RWPE1 (cell line): ENCODE data around the gene TEDDM1.
"Not testable (repeated sequence)": the region's sequence is repeated elsewhere in the genome, so short reads cannot be mapped to it uniquely, and the experiment has no call there.

Experiments
- CTCF ChIA-PET: fragments of 350-600 bp; sonication (Branson Sonifier 250); formaldehyde crosslinking; extraction: SDS; loops from one replicate; lab custom pipeline; 2021; lab: Yijun Ruan, JAX
- POLR2A ChIA-PET: fragments of 400-600 bp; formaldehyde crosslinking; extraction: SDS; loops from one replicate; lab custom pipeline; 2020; ENCODE audit warnings: antibody characterized with exemption; ENCODE audit not compliant: low non-redundant PET; lab: Yijun Ruan, JAX
- DNase-seq: peaks from one replicate; pipeline ENCODE4 v3.0.0; 2012; ENCODE audit warnings: low spot score
- H3K27ac ChIP-seq: fragments of 450-650 bp; 2 replicates; pipeline ENCODE4 v1.5.1; 2017
- CTCF ChIP-seq: fragments of 450-650 bp; conservative IDR thresholded peaks from 2 replicates; pipeline ENCODE4 v1.5.1; 2017; ENCODE audit warnings: low read depth, mild to moderate bottlenecking

Gene TEDDM1

GRCh38 chr1:182383934-182384333, 16.5 kb downstream of the TEDDM1 start:
- no peak for TF ChIP-seq CTCF
- no peak for DNase-seq
- CTCF ChIA-PET, result no interaction called here
- POLR2A ChIA-PET, result no interaction called here
- H3K27ac ChIP-seq, result peak overlapping the region; percentile 57

DNA sequence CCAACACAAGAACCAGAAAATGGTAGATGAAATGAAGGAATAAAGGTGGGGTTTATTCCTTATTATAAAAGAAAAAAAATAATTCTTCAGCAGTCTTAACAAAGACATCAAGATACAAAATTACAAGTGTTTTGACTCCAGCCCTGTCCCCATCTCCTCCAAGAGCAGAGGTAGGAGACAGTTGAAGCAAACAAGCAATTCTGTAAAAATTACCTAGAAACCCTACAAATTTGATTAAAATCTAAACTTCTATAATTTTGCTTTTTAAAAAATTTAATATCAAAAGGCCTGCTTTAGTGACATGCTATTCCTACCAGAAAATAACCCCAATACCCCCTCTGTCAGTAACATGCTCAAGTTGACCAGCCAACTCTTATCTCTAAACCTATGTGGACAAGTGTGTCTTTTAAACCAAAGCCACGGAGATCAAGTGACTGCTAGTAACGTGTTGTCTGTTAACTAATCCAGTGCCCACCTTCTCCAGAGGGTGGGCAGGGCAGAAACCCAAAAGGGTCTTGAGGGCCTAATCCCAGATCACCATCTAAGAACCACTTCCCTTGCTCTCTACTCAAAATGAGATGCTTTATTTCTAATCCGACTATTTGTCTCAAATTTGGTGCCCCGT, 17.3 kb downstream of the TEDDM1 start:
- CTCF ChIA-PET, result no interaction called here
- H3K27ac ChIP-seq, result no peak overlapping the region

DNA sequence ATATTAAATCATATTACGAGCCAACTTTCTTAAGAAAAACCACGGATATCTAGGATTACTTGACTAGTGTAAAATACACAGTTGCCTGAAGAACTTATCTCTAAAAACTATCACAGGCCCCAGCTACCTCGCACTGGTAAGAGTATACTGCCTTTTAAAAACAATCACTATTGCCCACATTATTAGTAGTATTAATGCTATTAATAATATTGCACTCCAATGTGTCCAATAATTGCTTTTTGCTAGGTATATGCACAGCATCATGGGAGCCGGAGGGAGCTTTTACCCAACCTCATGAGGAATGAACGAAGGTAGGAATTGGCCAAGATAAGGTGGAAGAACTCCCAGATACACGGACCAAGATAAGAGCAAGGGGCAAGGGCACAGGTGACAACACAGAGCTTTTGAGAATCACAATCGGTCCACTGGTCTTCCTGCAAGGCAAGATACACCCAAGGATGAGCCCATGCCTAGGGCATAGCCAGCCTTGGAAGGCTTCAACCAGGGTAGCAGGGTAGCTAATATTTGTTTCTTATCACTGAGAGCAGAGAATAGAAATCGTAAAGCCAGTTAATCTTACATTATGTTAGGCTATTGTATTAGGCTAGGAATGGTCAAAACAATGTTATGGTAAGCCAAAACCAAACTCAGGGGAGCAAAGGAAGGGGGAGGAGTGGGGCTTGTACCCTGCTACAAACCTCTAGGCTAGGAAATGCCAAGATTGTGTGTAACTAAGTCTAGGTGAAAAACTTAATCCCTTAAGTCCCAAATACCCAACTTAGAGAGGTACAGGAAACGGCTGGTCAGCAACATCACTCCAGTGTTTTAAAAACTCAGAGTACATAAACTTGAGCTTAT, 18.3 kb downstream of the TEDDM1 start:
- CTCF ChIA-PET, result interaction anchor here (2.0 kb wide), 1 partner anchor 239 kb away, joined by 7 read pairs; no protein-coding TSS in a partner anchor
- no peak for TF ChIP-seq CTCF
- H3K27ac ChIP-seq, result peak overlapping the region; percentile 36
- POLR2A ChIA-PET, result no interaction called here
- no peak for DNase-seq

More for the DNA sequence above, 17.3 kb downstream of the TEDDM1 start:
- TF ChIP-seq CTCF, result no peak
- no peak for DNase-seq
- POLR2A ChIA-PET, result no interaction called here

DNA sequence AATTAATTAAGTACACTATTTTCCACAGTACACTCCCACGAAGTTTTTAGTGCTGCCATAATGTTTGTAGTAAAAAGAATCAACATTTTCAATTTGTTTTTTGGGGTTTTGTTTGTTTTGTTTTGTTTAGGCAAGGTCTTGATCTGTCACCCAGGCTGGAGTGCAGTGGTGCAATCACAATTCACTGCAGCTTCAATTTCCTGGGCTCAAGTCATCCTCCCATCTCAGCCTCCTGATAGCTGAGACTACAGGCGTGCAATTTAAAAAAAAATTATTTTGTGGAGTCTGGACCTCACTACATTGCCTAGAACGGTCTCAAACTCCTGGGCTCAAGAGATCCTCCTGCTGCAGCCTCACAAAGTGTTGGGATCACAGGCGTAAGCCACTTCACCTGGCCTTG, 20.3 kb downstream of the TEDDM1 start:
- H3K27ac ChIP-seq, result peak overlapping the region; percentile 72
- no peak for DNase-seq
- ChIA-PET POLR2A (no interaction called here), CTCF (interaction anchor here (0.5 to 0.6 kb wide), 2 partner anchors 237 to 275 kb away, joined by 3 read pairs; no protein-coding TSS in a partner anchor)
- TF ChIP-seq CTCF, result no peak

- POLR2A ChIA-PET, DNase-seq: not testable (repeated sequence)
- peak overlapping the region; percentile 72 for H3K27ac ChIP-seq
- CTCF ChIA-PET, result interaction anchor here (0.5 to 0.6 kb wide), 2 partner anchors 196 to 237 kb away, joined by 3 read pairs; no protein-coding TSS in a partner anchor
Observed at GRCh38 chr1:182379781-182380180, 20.7 kb downstream of the TEDDM1 start.

- CTCF ChIA-PET, result interaction anchor here (0.6 kb wide), 1 partner anchor 1846 kb away, joined by 3 read pairs; no protein-coding TSS in a partner anchor
- peak; percentile 53 for DNase-seq
- POLR2A ChIA-PET, result no interaction called here
- H3K27ac ChIP-seq, result no peak overlapping the region
- no peak for TF ChIP-seq CTCF
Observed at GRCh38 chr1:182376936-182377574, 23.4 kb downstream of the TEDDM1 start.
